Naive thymus-derived CD4-positive, alpha-beta T cell (primary cell): Measurements from ENCODE around the gene CUEDC1. TPM values are rescaled to one million over a fixed set of nuclear protein-coding genes. Genes with fewer than 3 reads are reported as not detected.

Experiments
- ATAC-seq: fragments of 150-1000 bp; cut with Tn5 transposase; 2 replicates; pipeline ENCODE4 v1.10.0; 2021; ENCODE audit warnings: mild to moderate bottlenecking, moderate library complexity
- CTCF ChIA-PET: fragments of 350-600 bp; sonication (Branson Sonifier 250); formaldehyde crosslinking; loops from one replicate; lab custom pipeline; 2021; ENCODE audit warnings: antibody characterized with exemption; lab: Charles Lee
- POLR2A ChIA-PET: fragments of 350-600 bp; sonication (Branson Sonifier 250); formaldehyde crosslinking; loops from one replicate; lab custom pipeline; 2021; ENCODE audit warnings: antibody characterized with exemption, inconsistent platforms; lab: Charles Lee
- DNase-seq, 9 donors: peaks; one replicate each; pipeline versions ENCODE4 v3.0.0 to v3.0.0-alpha.2; 2020 to 2022; ENCODE audit warnings: mixed read lengths in 1 of 9
- H3K27ac ChIP-seq: one replicate; pipeline ENCODE4 v1.7.0; 2013; ENCODE audit warnings: mild to moderate bottlenecking, low read depth, low read length, moderate library complexity
- H3K27me3 ChIP-seq, 2 donors: one replicate each; pipeline ENCODE4 v1.7.0; 2013; ENCODE audit warnings: low read length in 2 of 2, mild to moderate bottlenecking in 2 of 2, moderate library complexity in 2 of 2; ENCODE audit not compliant: control insufficient read depth in 2 of 2, insufficient read depth in 2 of 2
- H3K36me3 ChIP-seq, 3 experiments: 1 replicate in 2 of 3; 2 replicates in 1 of 3; pipeline ENCODE4 v1.7.0; 2013; ENCODE audit warnings: low read length in 3 of 3, mild to moderate bottlenecking in 3 of 3, moderate library complexity in 1 of 3; ENCODE audit not compliant: insufficient read depth in 3 of 3, control insufficient read depth in 2 of 3
- H3K4me1 ChIP-seq, 2 donors: one replicate each; pipeline ENCODE4 v1.7.0; 2013; ENCODE audit warnings: low read length in 2 of 2, mild to moderate bottlenecking in 2 of 2, moderate library complexity in 1 of 2; ENCODE audit not compliant: control insufficient read depth in 2 of 2, insufficient read depth in 2 of 2
- H3K4me3 ChIP-seq: 2 replicates; pipeline ENCODE4 v1.7.0; 2013; ENCODE audit warnings: mild to moderate bottlenecking, low read length
- H3K9me3 ChIP-seq, 3 experiments: 1 replicate in 2 of 3; 2 replicates in 1 of 3; pipeline ENCODE4 v1.7.0; 2013; ENCODE audit warnings: low read length in 3 of 3; ENCODE audit not compliant: control insufficient read depth in 2 of 3
- H3K27ac Mint-ChIP-seq, 9 donors: one replicate each; pipeline ENCODE4 v1.8.0; 2020 to 2022; ENCODE audit warnings: mixed read lengths in 9 of 9, mild to moderate bottlenecking in 8 of 9, moderate library complexity in 5 of 9, inconsistent platforms in 2 of 9
- H3K27me3 Mint-ChIP-seq, 5 donors: one replicate each; pipeline ENCODE4 v1.8.0; 2021 to 2022; ENCODE audit warnings: mixed read lengths in 5 of 5, mild to moderate bottlenecking in 1 of 5
- H3K36me3 Mint-ChIP-seq, 5 donors: one replicate each; pipeline ENCODE4 v1.8.0; 2020 to 2022; ENCODE audit warnings: mixed read lengths in 5 of 5, mild to moderate bottlenecking in 3 of 5, inconsistent platforms in 1 of 5
- H3K4me1 Mint-ChIP-seq, 7 donors: one replicate each; pipeline ENCODE4 v1.8.0; 2020 to 2022; ENCODE audit warnings: mixed read lengths in 7 of 7, mild to moderate bottlenecking in 3 of 7, inconsistent platforms in 1 of 7
- H3K4me3 Mint-ChIP-seq, 10 donors: one replicate each; pipeline ENCODE4 v1.8.0; 2020 to 2022; ENCODE audit warnings: mild to moderate bottlenecking in 10 of 10, mixed read lengths in 10 of 10, moderate library complexity in 6 of 10, inconsistent platforms in 2 of 10
- H3K9me3 Mint-ChIP-seq, 11 donors: one replicate each; pipeline ENCODE4 v1.8.0; 2020 to 2022; ENCODE audit warnings: mixed read lengths in 11 of 11, mild to moderate bottlenecking in 4 of 11, inconsistent platforms in 1 of 11, moderate library complexity in 1 of 11
- intact Hi-C, 2 donors: fragments of 100-400 bp; cut with micrococcal nuclease; formaldehyde crosslinking; loops; one replicate each; pipeline ENCODE4 v1.15.1; 2023
- polyA plus RNA-seq, 2 donors: library from polyadenylated mRNA; unstranded; fragments of 300-500 nt; fragmentation: Illumina TruSeq; gene quantifications; one replicate each; pipeline ENCODE4 v1.2.3, GENCODE V29; 2021
- total RNA-seq, 6 experiments: library from RNA in 5 of 6; stranded (reverse) in 5 of 6; gene quantifications; 1 replicate in 5 of 6; 2 replicates in 1 of 6; pipeline ENCODE4 v1.2.3 and lab custom pipeline; 2021 to 2026

Gene CUEDC1
- total and polyA plus RNA-seq, 7 experiments from 2014 or later: 0.10 to 7.7 (median 1.0) TPM; not detected in 2

DNA sequence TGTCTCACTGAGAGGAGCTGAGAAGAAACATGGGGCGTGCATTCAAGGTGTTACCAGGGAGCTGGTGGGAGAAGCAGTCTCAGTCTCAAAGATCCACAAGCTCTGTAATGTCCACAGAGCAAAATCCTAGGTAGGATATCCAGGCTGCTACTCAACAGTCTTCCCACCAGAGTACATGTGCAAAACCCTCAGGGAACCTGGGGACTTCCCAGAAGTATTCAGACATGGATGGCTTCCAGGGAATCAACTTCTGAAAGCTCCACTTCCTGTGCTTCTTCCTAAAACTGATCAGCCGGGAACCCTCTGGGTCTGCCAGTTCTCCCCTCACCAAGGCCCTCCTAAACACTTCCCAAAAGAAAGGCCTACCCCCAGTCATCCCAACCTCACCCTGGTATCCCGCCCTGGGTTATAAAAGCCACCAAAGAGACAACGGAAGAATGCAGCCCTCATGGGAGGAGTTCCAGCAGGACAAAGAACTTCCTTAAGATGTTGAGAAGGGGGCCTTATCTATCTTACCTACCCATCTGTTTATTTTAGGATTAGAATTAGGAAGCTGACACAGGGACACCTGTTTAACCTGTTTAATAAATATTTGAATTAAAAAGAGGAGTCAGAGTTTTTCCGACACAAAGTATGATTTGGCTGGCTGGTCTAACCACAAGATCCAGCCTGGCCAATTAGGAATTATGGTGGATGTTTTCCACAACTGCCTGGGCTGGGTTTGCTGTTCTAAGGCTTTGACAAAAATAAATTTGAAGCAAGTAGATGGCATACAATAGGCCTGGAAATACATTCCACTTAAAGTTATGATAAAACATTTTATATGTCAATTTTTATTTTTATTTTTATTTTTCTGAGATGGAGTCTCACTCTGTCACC is 37.0 kb downstream of the CUEDC1 start:
- H3K27ac Mint-ChIP-seq: no peak overlapping the region
- H3K27ac ChIP-seq: no peak overlapping the region
- H3K4me1 ChIP-seq: no peaks in the 10 kb centered on the region
- ChIA-PET POLR2A (interaction anchor here (0.6 to 1.3 kb wide), 2 partner anchors 81 to 160 kb away, joined by 3 read pairs; no protein-coding TSS in a partner anchor), CTCF (interaction anchor here (0.6 to 4.4 kb wide), 4 partner anchors 31 to 196 kb away, joined by 3 to 22 read pairs (median 4); no protein-coding TSS in a partner anchor)
- no peak for ATAC-seq
- H3K9me3 ChIP-seq: no peaks in the 10 kb centered on the region
- peaks cover 0 to 4% (median 0%) of the 10 kb centered on the region in 7 donors for H3K4me1 Mint-ChIP-seq
- intact Hi-C loops: loop anchor here in 1 of 2 donors (5.0 kb wide), 1 partner anchor 254 kb away; no protein-coding TSS in a partner anchor
- H3K4me3 ChIP-seq: no peak overlapping the region
- peaks cover 0 to 29% (median 0%) of the 10 kb centered on the region in 5 donors for H3K27me3 Mint-ChIP-seq
- H3K36me3 Mint-ChIP-seq: no peaks in the 10 kb centered on the region
- H3K36me3 ChIP-seq: no peaks in the 10 kb centered on the region
- no peaks in the 10 kb centered on the region for H3K27me3 ChIP-seq
- DNase-seq: no peak
- no peak overlapping the region for H3K4me3 Mint-ChIP-seq
- H3K9me3 Mint-ChIP-seq: no peaks in the 10 kb centered on the region

DNA sequence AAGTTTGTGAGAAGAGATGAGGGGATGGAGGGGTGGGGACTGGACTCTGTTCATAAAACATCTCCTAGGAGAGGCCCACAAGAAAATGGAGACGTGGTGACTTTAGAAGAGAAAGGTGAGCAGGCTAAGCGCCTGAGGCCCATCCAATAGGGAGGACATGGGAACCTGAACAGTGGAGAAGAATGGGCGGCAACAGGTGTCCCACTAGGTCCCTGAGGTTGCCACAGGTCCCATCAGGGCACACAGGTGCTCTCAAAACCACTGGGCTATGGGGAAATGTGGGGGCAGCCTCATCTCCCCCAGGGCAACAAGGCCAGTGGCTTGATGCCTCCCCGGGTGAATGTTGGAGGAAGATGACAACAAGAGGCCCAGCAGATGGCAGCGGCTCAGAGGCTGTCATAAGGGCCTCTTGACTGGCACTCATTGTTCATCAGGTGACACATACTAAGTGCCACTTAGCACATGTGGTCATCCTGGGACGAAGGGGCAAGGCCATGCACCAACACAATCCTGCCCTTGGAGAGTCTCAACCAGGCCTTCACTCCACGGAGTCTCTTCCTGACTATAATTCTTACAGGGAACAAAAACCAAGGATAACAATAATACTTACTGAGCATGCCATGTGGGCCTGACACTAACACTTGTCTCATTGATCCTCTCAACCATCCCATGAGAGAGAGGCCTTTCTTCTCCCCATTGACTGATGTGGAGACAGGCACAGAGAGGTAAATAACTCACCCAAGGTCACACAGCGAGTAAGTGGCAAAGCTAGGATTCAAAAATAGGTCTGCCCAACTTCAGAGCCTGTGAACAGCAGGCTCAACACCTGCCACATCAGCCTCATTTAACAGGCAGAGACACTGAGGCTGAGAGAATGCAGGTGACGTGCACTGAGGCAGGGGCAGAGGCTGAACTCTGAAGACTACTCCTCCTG is 38.0 kb downstream of the CUEDC1 start:
- CTCF ChIA-PET: interaction anchor here (1.4 to 4.4 kb wide), 2 partner anchors 82 to 197 kb away, joined by 5 to 22 read pairs; no protein-coding TSS in a partner anchor
- H3K27ac Mint-ChIP-seq: peak overlapping the region in 1 of 9 donors; percentile 31
- peaks cover 0 to 3% (median 0%) of the 10 kb centered on the region in 7 donors for H3K4me1 Mint-ChIP-seq

DNA sequence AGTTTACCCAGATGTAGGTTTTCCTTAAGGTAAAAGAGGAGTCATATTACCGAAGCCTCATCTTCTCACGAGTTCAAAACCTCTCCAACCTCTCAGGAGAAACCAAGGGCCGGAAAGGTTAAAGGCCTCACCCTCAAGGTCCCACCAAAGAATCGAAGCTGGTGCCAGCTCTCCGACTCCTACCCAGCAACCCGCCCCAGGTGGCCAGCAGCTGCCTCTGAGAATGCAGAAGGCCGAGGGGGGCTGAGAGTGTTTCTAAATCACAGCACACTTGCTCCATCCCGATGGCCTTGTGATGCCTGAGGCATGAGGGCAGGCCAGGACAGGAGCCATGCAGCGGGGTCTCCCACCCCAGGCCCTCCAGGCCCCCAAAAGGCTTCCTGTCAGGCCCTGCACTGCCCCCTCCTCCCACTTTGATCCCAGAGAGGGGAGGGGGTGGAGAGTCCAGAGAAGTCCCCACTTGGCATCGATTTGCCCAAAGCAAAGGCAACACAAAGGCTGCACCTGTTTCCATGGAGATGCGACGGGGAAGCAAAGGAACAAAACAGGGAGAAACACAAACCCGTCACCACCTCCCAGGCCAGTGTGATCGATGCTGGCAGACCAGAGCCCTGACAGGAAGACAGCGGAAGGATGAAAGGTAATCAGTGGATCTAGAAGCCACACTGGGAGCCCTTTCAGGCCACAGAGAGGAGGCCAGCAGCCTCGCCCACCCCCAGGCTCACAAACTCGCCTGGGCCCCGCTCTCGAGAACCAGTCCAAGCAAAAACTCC is 39.0 kb downstream of the CUEDC1 start:
- H3K4me1 Mint-ChIP-seq: peaks cover 0 to 1% (median 0%) of the 10 kb centered on the region in 7 donors
- no peaks in the 10 kb centered on the region for H3K9me3 Mint-ChIP-seq
- Histone ChIP-seq H3K9me3 (no peaks in the 10 kb centered on the region), H3K4me3 (no peak overlapping the region), H3K4me1 (no peaks in the 10 kb centered on the region), H3K36me3 (no peaks in the 10 kb centered on the region), H3K27ac (no peak overlapping the region), H3K27me3 (no peaks in the 10 kb centered on the region)
- H3K4me3 Mint-ChIP-seq: no peak overlapping the region
- intact Hi-C loops: loop anchor here in 1 of 2 donors (5.0 kb wide), 1 partner anchor 256 kb away; no protein-coding TSS in a partner anchor
- H3K27ac Mint-ChIP-seq: no peak overlapping the region
- ATAC-seq (no peak), DNase-seq (no peak)
- no peaks in the 10 kb centered on the region for H3K36me3 Mint-ChIP-seq
- POLR2A ChIA-PET: interaction anchor here (0.5 to 0.6 kb wide), 2 partner anchors 25 to 31 kb away, joined by 3 to 4 read pairs; no protein-coding TSS in a partner anchor
- CTCF ChIA-PET: interaction anchor here (1.1 to 1.4 kb wide), 2 partner anchors 81 to 84 kb away, joined by 4 read pairs; no protein-coding TSS in a partner anchor
- peaks cover 0 to 19% (median 0%) of the 10 kb centered on the region in 5 donors for H3K27me3 Mint-ChIP-seq

More for the DNA sequence above, 38.0 kb downstream of the CUEDC1 start:
- ATAC-seq: peak; percentile 68
- H3K27me3 ChIP-seq: no peaks in the 10 kb centered on the region
- peak in 5 of 9 donors; percentile 8 to 45 (median 33) for DNase-seq
- intact Hi-C loops: loop anchor here in 1 of 2 donors (1.0 to 5.0 kb wide), 5 partner anchors 29 to 255 kb away; no protein-coding TSS in a partner anchor
- H3K9me3 Mint-ChIP-seq: no peaks in the 10 kb centered on the region
- no peak overlapping the region for H3K27ac ChIP-seq
- no peak overlapping the region for H3K4me3 ChIP-seq
- H3K4me3 Mint-ChIP-seq: no peak overlapping the region
- peaks cover 0 to 25% (median 0%) of the 10 kb centered on the region in 5 donors for H3K27me3 Mint-ChIP-seq
- H3K36me3 Mint-ChIP-seq: no peaks in the 10 kb centered on the region
- no peaks in the 10 kb centered on the region for H3K9me3 ChIP-seq
- no peaks in the 10 kb centered on the region for H3K36me3 ChIP-seq
- POLR2A ChIA-PET: interaction anchor here (1.3 kb wide), 1 partner anchor 82 kb away, joined by 3 read pairs; no protein-coding TSS in a partner anchor
- H3K4me1 ChIP-seq: no peaks in the 10 kb centered on the region

DNA sequence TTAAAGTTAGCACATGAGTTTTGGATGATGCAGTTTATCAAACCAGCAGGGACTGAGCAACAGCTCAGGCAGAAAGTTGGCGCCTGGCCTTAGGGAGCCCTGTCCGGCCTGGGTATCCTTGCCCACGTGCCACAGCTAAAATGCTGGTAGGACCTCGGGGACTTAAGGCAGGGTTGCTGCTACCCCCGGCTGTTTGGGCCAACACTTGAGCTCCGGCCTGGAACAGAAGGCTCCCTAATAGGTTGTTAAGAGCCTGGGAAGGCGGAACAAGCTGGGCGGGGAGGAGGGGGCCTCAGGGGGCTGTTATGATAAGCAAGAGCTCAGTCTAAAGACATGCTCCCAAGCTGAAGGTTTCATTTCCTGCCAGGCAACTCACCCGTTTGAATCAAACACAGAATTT is 39.7 kb downstream of the CUEDC1 start:
- Mint-ChIP-seq H3K4me3 (no peak overlapping the region), H3K9me3 (no peaks in the 10 kb centered on the region), H3K27me3 (peaks cover 0 to 20% (median 0%) of the 10 kb centered on the region in 5 donors), H3K4me1 (peaks cover 0 to 2% (median 0%) of the 10 kb centered on the region in 7 donors), H3K36me3 (no peaks in the 10 kb centered on the region), H3K27ac (no peak overlapping the region)
- DNase-seq (no peak), ATAC-seq (no peak)
- intact Hi-C loops: loop anchor here in 1 of 2 donors (5.0 kb wide), 1 partner anchor 257 kb away; no protein-coding TSS in a partner anchor
- Histone ChIP-seq H3K36me3 (no peaks in the 10 kb centered on the region), H3K4me1 (no peaks in the 10 kb centered on the region), H3K27me3 (no peaks in the 10 kb centered on the region), H3K27ac (no peak overlapping the region), H3K9me3 (no peaks in the 10 kb centered on the region), H3K4me3 (no peak overlapping the region)
- CTCF ChIA-PET: interaction anchor here (0.7 to 1.4 kb wide), 3 partner anchors 82 to 257 kb away, joined by 3 to 4 read pairs (median 4); no protein-coding TSS in a partner anchor
- POLR2A ChIA-PET: interaction anchor here (0.5 to 0.6 kb wide), 3 partner anchors 25 to 133 kb away, joined by 3 to 4 read pairs (median 3); no protein-coding TSS in a partner anchor

DNA sequence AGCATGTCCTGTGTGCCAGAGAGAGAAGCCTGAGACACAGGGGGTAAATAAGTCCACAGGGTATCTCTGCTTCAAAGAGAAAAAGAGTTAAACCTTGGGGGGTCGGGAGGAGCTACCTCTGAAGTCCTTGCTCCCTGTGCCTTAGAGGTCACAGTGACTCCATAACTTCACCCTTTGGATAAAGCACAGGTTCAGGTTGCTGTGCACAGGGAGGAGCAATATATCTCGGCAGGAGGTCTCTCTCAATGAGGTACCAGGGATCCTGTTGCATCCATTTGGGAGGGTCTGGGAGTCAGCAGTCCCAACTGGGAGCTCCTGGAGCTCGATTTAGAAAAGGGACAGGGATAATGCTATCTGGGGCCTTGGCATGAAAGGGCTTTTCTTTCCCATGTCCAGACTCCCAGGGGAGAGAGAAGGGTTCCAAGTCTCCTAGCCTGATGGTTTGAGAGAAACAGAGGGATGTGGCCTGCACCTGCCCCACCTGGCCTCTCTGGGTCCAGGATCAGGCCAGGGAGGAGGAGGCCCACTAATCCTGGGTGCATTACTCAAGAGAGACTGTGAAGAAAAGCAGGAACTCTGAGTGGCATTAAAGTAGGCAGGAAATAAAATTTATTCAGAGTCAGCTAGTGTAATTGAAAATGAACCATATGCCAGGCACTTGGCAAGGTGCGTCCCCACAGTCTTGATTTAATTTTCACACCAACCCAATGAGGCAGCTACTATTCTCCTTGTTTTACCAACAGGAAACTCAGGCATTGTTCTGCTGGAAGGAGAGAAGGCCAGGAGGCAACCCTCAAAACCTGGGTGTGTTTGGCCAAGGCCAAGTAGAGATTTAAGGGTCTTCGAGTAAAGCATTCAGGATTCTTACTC is 40.7 kb downstream of the CUEDC1 start:
- CTCF ChIA-PET: interaction anchor here (0.6 to 1.4 kb wide), 3 partner anchors 75 to 89 kb away, joined by 3 to 8 read pairs (median 4); no protein-coding TSS in a partner anchor
- no peaks in the 10 kb centered on the region for H3K36me3 Mint-ChIP-seq
- Histone ChIP-seq H3K4me1 (no peaks in the 10 kb centered on the region), H3K36me3 (no peaks in the 10 kb centered on the region), H3K27ac (no peak overlapping the region), H3K9me3 (no peaks in the 10 kb centered on the region), H3K27me3 (no peaks in the 10 kb centered on the region), H3K4me3 (no peak overlapping the region)
- peaks cover 0 to 2% (median 0%) of the 10 kb centered on the region in 7 donors for H3K4me1 Mint-ChIP-seq
- POLR2A ChIA-PET: no interaction called here
- ATAC-seq: no peak
- intact Hi-C loops: loop anchor here in 1 of 2 donors (5.0 kb wide), 1 partner anchor 258 kb away; no protein-coding TSS in a partner anchor
- H3K27me3 Mint-ChIP-seq: peaks cover 0 to 17% (median 0%) of the 10 kb centered on the region in 5 donors
- DNase-seq: no peak
- H3K27ac Mint-ChIP-seq: no peak overlapping the region
- H3K9me3 Mint-ChIP-seq: no peaks in the 10 kb centered on the region
- H3K4me3 Mint-ChIP-seq: no peak overlapping the region
